Caco-2 (cell line): ENCODE results near the gene ETV6. TPM values are rescaled to one million over a fixed set of nuclear protein-coding genes. Genes with fewer than 3 reads are reported as not detected.
A peak's percentile ranks its signal among the peaks of the same experiment; 100 is the strongest.

ENCODE experiments used
- BruUV-seq: library from RNA; stranded (reverse); fragments of 400-500 nt; replicated peaks from 2 replicates; lab custom pipeline; 2021; lab: Mats Ljungman, UMichigan
- CTCF ChIA-PET: fragments of 300-600 bp; sonication (Branson Sonifier 250); formaldehyde crosslinking; loops from one replicate; lab custom pipeline; 2022; ENCODE audit warnings: antibody characterized with exemption; lab: Charles Lee
- POLR2A ChIA-PET: fragments of 300-600 bp; sonication (Branson Sonifier 250); formaldehyde crosslinking; loops from one replicate; lab custom pipeline; 2022; ENCODE audit warnings: antibody characterized with exemption; lab: Charles Lee
- DNase-seq, 2 experiments: peaks; one replicate each; pipeline versions ENCODE4 v3.0.0 to v3.0.0-alpha.2; 2020 to 2022
- H3K27me3 ChIP-seq: replicated peaks from 2 replicates; pipeline ENCODE4 v1.6.0; 2011; ENCODE audit warnings: low read length; ENCODE audit not compliant: control insufficient read depth, insufficient read depth
- H3K36me3 ChIP-seq: 2 replicates; pipeline ENCODE4 v1.5.1; 2011; ENCODE audit warnings: low read length; ENCODE audit not compliant: control insufficient read depth, insufficient read depth
- H3K4me1 ChIP-seq: fragments of 250-450 bp; sonication (Bioruptor Pico); 2 replicates; pipeline ENCODE4 v1.5.1; 2020; ENCODE audit warnings: mild to moderate bottlenecking
- H3K4me3 ChIP-seq: 2 replicates; pipeline ENCODE4 v1.5.1; 2011; ENCODE audit warnings: low read depth, mild to moderate bottlenecking, control low read depth, low read length
- H3K9me3 ChIP-seq: fragments of 250-450 bp; sonication (Bioruptor Pico); 2 replicates; pipeline ENCODE4 v1.5.1; 2020; ENCODE audit warnings: mild to moderate bottlenecking, moderate library complexity
- H3K27ac Mint-ChIP-seq: one replicate; pipeline ENCODE4 v1.8.0; 2022; ENCODE audit warnings: mixed read lengths; ENCODE audit not compliant: unreplicated experiment
- H3K27me3 Mint-ChIP-seq: one replicate; pipeline ENCODE4 v1.8.0; 2022; ENCODE audit warnings: mixed read lengths; ENCODE audit not compliant: insufficient read depth, unreplicated experiment
- H3K36me3 Mint-ChIP-seq: one replicate; pipeline ENCODE4 v1.8.0; 2022; ENCODE audit warnings: mild to moderate bottlenecking, mixed read lengths; ENCODE audit not compliant: insufficient read depth, unreplicated experiment
- H3K4me1 Mint-ChIP-seq: one replicate; pipeline ENCODE4 v1.8.0; 2022; ENCODE audit warnings: low read depth, mixed read lengths; ENCODE audit not compliant: unreplicated experiment
- H3K4me3 Mint-ChIP-seq: one replicate; pipeline ENCODE4 v1.8.0; 2022; ENCODE audit warnings: mild to moderate bottlenecking, moderate library complexity, mixed read lengths; ENCODE audit not compliant: unreplicated experiment
- H3K9me3 Mint-ChIP-seq: one replicate; pipeline ENCODE4 v1.8.0; 2022; ENCODE audit warnings: mixed read lengths; ENCODE audit not compliant: unreplicated experiment
- CTCF ChIP-seq, 2 experiments: fragments of 200-600 bp in 1 of 2; IDR thresholded peaks; 1 replicate in 1 of 2; 2 replicates in 1 of 2; pipeline versions ENCODE4 v1.5.1 to v1.8.0; 2011 to 2022; ENCODE audit warnings: antibody characterized with exemption in 1 of 2, control low read depth in 1 of 2, inconsistent platforms in 1 of 2, low read depth in 1 of 2, low read length in 1 of 2, mild to moderate bottlenecking in 1 of 2, moderate library complexity in 1 of 2; ENCODE audit not compliant: insufficient read depth in 1 of 2, severe bottlenecking in 1 of 2, unreplicated experiment in 1 of 2
- intact Hi-C: fragments of 100-400 bp; cut with micrococcal nuclease; formaldehyde crosslinking; loops from one replicate; pipeline ENCODE4 v1.10.0; 2022; ENCODE audit not compliant: unreplicated experiment
- total RNA-seq: library from RNA; stranded (reverse); gene quantifications from 2 replicates; pipeline ENCODE4 v1.2.3, GENCODE V29; 2022

ETV6 gene
- total RNA-seq, 1 experiment from 2014 or later = 15.6 TPM

- BruUV-seq = no TSS peak
- no peaks in the 10 kb centered on the region for H3K36me3 Mint-ChIP-seq
- peaks cover 10% of the 10 kb centered on the region for H3K4me1 Mint-ChIP-seq
- no peaks in the 10 kb centered on the region for H3K27me3 ChIP-seq
- peak; percentile 9 to 39 for TF ChIP-seq CTCF (IDR thresholded peaks at IDR 0.05; ENCODE audit: insufficient read depth in 1 of 2, low read depth in 1 of 2, low read length in 1 of 2, severe bottlenecking in 1 of 2, unreplicated experiment in 1 of 2)
- POLR2A ChIA-PET = no interaction called here
- H3K27ac Mint-ChIP-seq = no peak overlapping the region
- peaks cover 11% of the 10 kb centered on the region; the same call in 1 of the 2 replicates for H3K4me1 ChIP-seq
- H3K9me3 Mint-ChIP-seq = no peaks in the 10 kb centered on the region
- intact Hi-C loops = no loop called here
- H3K27me3 Mint-ChIP-seq = no peaks in the 10 kb centered on the region
- H3K9me3 ChIP-seq = no peaks in the 10 kb centered on the region
- no peak for DNase-seq
- no peaks in the 10 kb centered on the region for H3K36me3 ChIP-seq
- H3K4me3 ChIP-seq = no peak overlapping the region
- H3K4me3 Mint-ChIP-seq = no peak overlapping the region
- CTCF ChIA-PET = no interaction called here
Observed at GRCh38 chr12:11805043-11805442, 155.6 kb downstream of the ETV6 start.

- POLR2A ChIA-PET = no interaction called here
- no peak overlapping the region for H3K27ac Mint-ChIP-seq
- intact Hi-C loops = no loop called here
Observed at GRCh38 chr12:11805680-11806079, 156.2 kb downstream of the ETV6 start.

GRCh38 chr12:11807458-11807857 is 158.0 kb downstream of the ETV6 start:
- Mint-ChIP-seq H3K27me3 (no peaks in the 10 kb centered on the region), H3K9me3 (no peaks in the 10 kb centered on the region), H3K36me3 (no peaks in the 10 kb centered on the region), H3K4me1 (peaks cover 14% of the 10 kb centered on the region), H3K4me3 (no peak overlapping the region), H3K27ac (no peak overlapping the region)
- H3K27me3 ChIP-seq = no peaks in the 10 kb centered on the region
- H3K4me3 ChIP-seq = no peak overlapping the region
- no peak for DNase-seq
- intact Hi-C loops = no loop called here
- CTCF ChIA-PET = no interaction called here
- BruUV-seq = no TSS peak
- H3K36me3 ChIP-seq = no peaks in the 10 kb centered on the region
- no peak for TF ChIP-seq CTCF (IDR thresholded peaks at IDR 0.05; ENCODE audit: insufficient read depth in 1 of 2, low read depth in 1 of 2, low read length in 1 of 2, severe bottlenecking in 1 of 2, unreplicated experiment in 1 of 2)
- H3K9me3 ChIP-seq = no peaks in the 10 kb centered on the region
- POLR2A ChIA-PET = no interaction called here
- H3K4me1 ChIP-seq = peaks cover 11% of the 10 kb centered on the region; the same call in 1 of the 2 replicates

More at GRCh38 chr12:11805680-11806079, 156.2 kb downstream of the ETV6 start:
- no peak for DNase-seq
- CTCF ChIA-PET = no interaction called here
- H3K9me3 Mint-ChIP-seq = no peaks in the 10 kb centered on the region
- Histone ChIP-seq H3K9me3 (no peaks in the 10 kb centered on the region), H3K4me1 (peaks cover 11% of the 10 kb centered on the region; the same call in 1 of the 2 replicates), H3K4me3 (no peak overlapping the region), H3K36me3 (no peaks in the 10 kb centered on the region), H3K27me3 (no peaks in the 10 kb centered on the region)
- H3K36me3 Mint-ChIP-seq = no peaks in the 10 kb centered on the region
- BruUV-seq = no TSS peak
- peaks cover 10% of the 10 kb centered on the region for H3K4me1 Mint-ChIP-seq
- TF ChIP-seq CTCF (IDR thresholded peaks at IDR 0.05; ENCODE audit: insufficient read depth in 1 of 2, low read depth in 1 of 2, low read length in 1 of 2, severe bottlenecking in 1 of 2, unreplicated experiment in 1 of 2) = no peak
- H3K27me3 Mint-ChIP-seq = no peaks in the 10 kb centered on the region
- H3K4me3 Mint-ChIP-seq = no peak overlapping the region
